Measurements from ENCODE around the gene KLHL3. TPM values are rescaled to one million over a fixed set of nuclear protein-coding genes. Genes with fewer than 3 reads are reported as not detected.
A peak's percentile ranks its signal among the peaks of the same experiment; 100 is the strongest.

KLHL3 gene
- total RNA-seq, 1 donor from 2014 or later, result 1.2 TPM

GRCh38 chr5:137695651-137696428 lies 40.0 kb downstream of the KLHL3 start:
- DNase-seq (ENCODE audit: low spot score), result peak; percentile 6
- peak overlapping the region; percentile 60 for H3K4me3 Mint-ChIP-seq
- intact Hi-C loops (cut with micrococcal nuclease), result loop anchor here (1.0 kb wide), 2 partner anchors 36 to 41 kb away; no protein-coding TSS in a partner anchor
- H3K27ac Mint-ChIP-seq, result peak overlapping the region; percentile 83
- H3K36me3 Mint-ChIP-seq (ENCODE audit: low read depth), result peaks cover 7% of the 10 kb centered on the region
- H3K27me3 Mint-ChIP-seq (ENCODE audit: insufficient read depth), result no peaks in the 10 kb centered on the region
- H3K9me3 Mint-ChIP-seq, result no peaks in the 10 kb centered on the region
- H3K4me1 Mint-ChIP-seq (ENCODE audit: low read depth), result peaks cover 29% of the 10 kb centered on the region

GRCh38 chr5:137693951-137694721 lies 41.8 kb downstream of the KLHL3 start:
- no peak overlapping the region for H3K4me3 Mint-ChIP-seq
- no peaks in the 10 kb centered on the region for H3K9me3 Mint-ChIP-seq
- no peak overlapping the region for H3K27ac Mint-ChIP-seq
- no peak for DNase-seq (ENCODE audit: low spot score)
- peaks cover 7% of the 10 kb centered on the region for H3K36me3 Mint-ChIP-seq (ENCODE audit: low read depth)
- H3K4me1 Mint-ChIP-seq (ENCODE audit: low read depth), result peaks cover 29% of the 10 kb centered on the region
- H3K27me3 Mint-ChIP-seq (ENCODE audit: insufficient read depth), result no peaks in the 10 kb centered on the region
- intact Hi-C loops (cut with micrococcal nuclease), result no loop called here

- peaks cover 7% of the 10 kb centered on the region for H3K36me3 Mint-ChIP-seq (ENCODE audit: low read depth)
- no peaks in the 10 kb centered on the region for H3K27me3 Mint-ChIP-seq (ENCODE audit: insufficient read depth)
- H3K4me3 Mint-ChIP-seq, result no peak overlapping the region
- no peaks in the 10 kb centered on the region for H3K9me3 Mint-ChIP-seq
- H3K27ac Mint-ChIP-seq, result no peak overlapping the region
- intact Hi-C loops (cut with micrococcal nuclease), result no loop called here
- peaks cover 29% of the 10 kb centered on the region for H3K4me1 Mint-ChIP-seq (ENCODE audit: low read depth)
- DNase-seq (ENCODE audit: low spot score), result no peak
These were observed 42.5 kb downstream of the KLHL3 start for GRCh38 chr5:137693307-137693950.

- DNase-seq (ENCODE audit: low spot score), result no peak
- peaks cover 5% of the 10 kb centered on the region for H3K4me1 Mint-ChIP-seq (ENCODE audit: low read depth)
- H3K36me3 Mint-ChIP-seq (ENCODE audit: low read depth), result no peaks in the 10 kb centered on the region
- intact Hi-C loops (cut with micrococcal nuclease), result no loop called here
- H3K27ac Mint-ChIP-seq, result no peak overlapping the region
- no peaks in the 10 kb centered on the region for H3K27me3 Mint-ChIP-seq (ENCODE audit: insufficient read depth)
- H3K4me3 Mint-ChIP-seq, result no peak overlapping the region
- H3K9me3 Mint-ChIP-seq, result no peaks in the 10 kb centered on the region
These were observed 46.6 kb downstream of the KLHL3 start for GRCh38 chr5:137689306-137689705.

GRCh38 chr5:137688210-137688840 lies 47.6 kb downstream of the KLHL3 start:
- H3K9me3 Mint-ChIP-seq, result no peaks in the 10 kb centered on the region
- no peaks in the 10 kb centered on the region for H3K27me3 Mint-ChIP-seq (ENCODE audit: insufficient read depth)
- no peak overlapping the region for H3K4me3 Mint-ChIP-seq
- H3K36me3 Mint-ChIP-seq (ENCODE audit: low read depth), result no peaks in the 10 kb centered on the region
- H3K4me1 Mint-ChIP-seq (ENCODE audit: low read depth), result no peaks in the 10 kb centered on the region
- intact Hi-C loops (cut with micrococcal nuclease), result no loop called here
- H3K27ac Mint-ChIP-seq, result no peak overlapping the region
- no peak for DNase-seq (ENCODE audit: low spot score)

GRCh38 chr5:137684761-137685160 lies 51.1 kb downstream of the KLHL3 start:
- no peak overlapping the region for H3K4me3 Mint-ChIP-seq
- H3K9me3 Mint-ChIP-seq, result no peaks in the 10 kb centered on the region
- no peaks in the 10 kb centered on the region for H3K4me1 Mint-ChIP-seq (ENCODE audit: low read depth)
- no peaks in the 10 kb centered on the region for H3K27me3 Mint-ChIP-seq (ENCODE audit: insufficient read depth)
- H3K27ac Mint-ChIP-seq, result no peak overlapping the region
- intact Hi-C loops (cut with micrococcal nuclease), result no loop called here
- no peak for DNase-seq (ENCODE audit: low spot score)
- no peaks in the 10 kb centered on the region for H3K36me3 Mint-ChIP-seq (ENCODE audit: low read depth)

GRCh38 chr5:137681191-137681590 lies 54.7 kb downstream of the KLHL3 start:
- Mint-ChIP-seq H3K36me3 (ENCODE audit: low read depth) (no peaks in the 10 kb centered on the region), H3K4me1 (ENCODE audit: low read depth) (no peaks in the 10 kb centered on the region), H3K9me3 (no peaks in the 10 kb centered on the region), H3K4me3 (no peak overlapping the region), H3K27me3 (ENCODE audit: insufficient read depth) (peaks cover 2% of the 10 kb centered on the region), H3K27ac (no peak overlapping the region)
- intact Hi-C loops (cut with micrococcal nuclease), result no loop called here
- no peak for DNase-seq (ENCODE audit: low spot score)

- H3K9me3 Mint-ChIP-seq, result no peaks in the 10 kb centered on the region
- no peaks in the 10 kb centered on the region for H3K4me1 Mint-ChIP-seq (ENCODE audit: low read depth)
- no peak for DNase-seq (ENCODE audit: low spot score)
- peaks cover 2% of the 10 kb centered on the region for H3K27me3 Mint-ChIP-seq (ENCODE audit: insufficient read depth)
- H3K36me3 Mint-ChIP-seq (ENCODE audit: low read depth), result no peaks in the 10 kb centered on the region
- H3K27ac Mint-ChIP-seq, result no peak overlapping the region
- H3K4me3 Mint-ChIP-seq, result no peak overlapping the region
- intact Hi-C loops (cut with micrococcal nuclease), result no loop called here
These were observed 56.0 kb downstream of the KLHL3 start for GRCh38 chr5:137679910-137680309.

GRCh38 chr5:137679195-137679594 lies 56.7 kb downstream of the KLHL3 start:
- Mint-ChIP-seq H3K9me3 (no peaks in the 10 kb centered on the region), H3K27ac (no peak overlapping the region), H3K4me1 (ENCODE audit: low read depth) (no peaks in the 10 kb centered on the region), H3K27me3 (ENCODE audit: insufficient read depth) (peaks cover 2% of the 10 kb centered on the region), H3K4me3 (no peak overlapping the region), H3K36me3 (ENCODE audit: low read depth) (no peaks in the 10 kb centered on the region)
- DNase-seq (ENCODE audit: low spot score), result no peak
- intact Hi-C loops (cut with micrococcal nuclease), result no loop called here

- Mint-ChIP-seq H3K36me3 (ENCODE audit: low read depth) (no peaks in the 10 kb centered on the region), H3K27me3 (ENCODE audit: insufficient read depth) (peaks cover 8% of the 10 kb centered on the region), H3K4me1 (ENCODE audit: low read depth) (no peaks in the 10 kb centered on the region), H3K27ac (no peak overlapping the region), H3K9me3 (no peaks in the 10 kb centered on the region), H3K4me3 (no peak overlapping the region)
- DNase-seq (ENCODE audit: low spot score), result no peak
- intact Hi-C loops (cut with micrococcal nuclease), result no loop called here
These were observed 63.0 kb downstream of the KLHL3 start for GRCh38 chr5:137672881-137673280.

GRCh38 chr5:137672001-137672400 lies 63.9 kb downstream of the KLHL3 start:
- Mint-ChIP-seq H3K4me1 (ENCODE audit: low read depth) (no peaks in the 10 kb centered on the region), H3K4me3 (no peak overlapping the region), H3K27ac (no peak overlapping the region), H3K27me3 (ENCODE audit: insufficient read depth) (peaks cover 8% of the 10 kb centered on the region), H3K9me3 (no peaks in the 10 kb centered on the region), H3K36me3 (ENCODE audit: low read depth) (no peaks in the 10 kb centered on the region)
- no peak for DNase-seq (ENCODE audit: low spot score)
- intact Hi-C loops (cut with micrococcal nuclease), result no loop called here

GRCh38 chr5:137669811-137670210 lies 66.1 kb downstream of the KLHL3 start:
- H3K27me3 Mint-ChIP-seq (ENCODE audit: insufficient read depth), result peaks cover 8% of the 10 kb centered on the region
- no peak overlapping the region for H3K4me3 Mint-ChIP-seq
- H3K36me3 Mint-ChIP-seq (ENCODE audit: low read depth), result no peaks in the 10 kb centered on the region
- no peak for DNase-seq (ENCODE audit: low spot score)
- H3K4me1 Mint-ChIP-seq (ENCODE audit: low read depth), result peaks cover 19% of the 10 kb centered on the region
- intact Hi-C loops (cut with micrococcal nuclease), result no loop called here
- H3K9me3 Mint-ChIP-seq, result no peaks in the 10 kb centered on the region
- no peak overlapping the region for H3K27ac Mint-ChIP-seq
